OCI-LY7 (cell line): ENCODE measurements around the gene NSUN7. TPM values are rescaled to one million over a fixed set of nuclear protein-coding genes. Genes with fewer than 3 reads are reported as not detected.

Experiments
- BruUV-seq: library from RNA; stranded (reverse); fragments of 400-500 nt; replicated peaks from 2 replicates; lab custom pipeline; 2021; lab: Mats Ljungman, UMichigan
- CTCF ChIA-PET: fragments of 300-600 bp; sonication (Branson Sonifier 250); formaldehyde crosslinking; loops from one replicate; lab custom pipeline; 2022; ENCODE audit warnings: antibody characterized with exemption; ENCODE audit not compliant: unreplicated experiment; lab: Charles Lee
- POLR2A ChIA-PET: fragments of 300-600 bp; sonication (Branson Sonifier 250); formaldehyde crosslinking; loops from one replicate; lab custom pipeline; 2022; ENCODE audit warnings: antibody characterized with exemption; lab: Charles Lee
- DNase-seq: peaks from one replicate; pipeline ENCODE4 v3.0.0-alpha.2; 2015; ENCODE audit warnings: low spot score
- H2AFZ ChIP-seq: fragments of 200-600 bp; sonication (generic), shearing (Covaris generic); 2 replicates; pipeline ENCODE4 v1.6.1; 2014; ENCODE audit warnings: mild to moderate bottlenecking, antibody characterized with exemption, low read length, moderate library complexity
- H3K27ac ChIP-seq: fragments of 200-600 bp; sonication (generic); 2 replicates; pipeline ENCODE4 v1.5.1; 2014; ENCODE audit warnings: mixed run types, low read depth, mild to moderate bottlenecking, moderate library complexity, low read length, inconsistent platforms; ENCODE audit not compliant: poor library complexity, severe bottlenecking
- H3K36me3 ChIP-seq: fragments of 200-600 bp; sonication (generic); 2 replicates; pipeline ENCODE4 v1.6.1; 2014; ENCODE audit warnings: mild to moderate bottlenecking, antibody characterized with exemption, low read length, moderate library complexity, mixed read lengths; ENCODE audit not compliant: insufficient read depth
- H3K4me1 ChIP-seq: fragments of 200-600 bp; sonication (generic); 2 replicates; pipeline ENCODE4 v1.5.1; 2014; ENCODE audit warnings: mild to moderate bottlenecking, low read length; ENCODE audit not compliant: insufficient read depth, poor library complexity, severe bottlenecking
- H3K4me2 ChIP-seq: fragments of 200-600 bp; sonication (generic); 2 replicates; pipeline ENCODE4 v1.6.1; 2014; ENCODE audit warnings: mild to moderate bottlenecking, low read length
- H3K4me3 ChIP-seq: fragments of 200-600 bp; sonication (generic); 2 replicates; pipeline ENCODE4 v1.5.1; 2014; ENCODE audit warnings: mild to moderate bottlenecking, low read depth, low read length; ENCODE audit not compliant: poor library complexity, severe bottlenecking
- H3K79me2 ChIP-seq: fragments of 200-600 bp; sonication (generic); 2 replicates; pipeline ENCODE4 v1.6.1; 2016; ENCODE audit warnings: low read depth, mild to moderate bottlenecking, low read length, moderate library complexity, mixed read lengths; ENCODE audit not compliant: insufficient read depth
- H3K9me2 ChIP-seq: fragments of 200-600 bp; sonication (generic); 2 replicates; pipeline ENCODE4 v1.6.1; 2016; ENCODE audit warnings: mild to moderate bottlenecking, low read length, mixed read lengths; ENCODE audit not compliant: insufficient read depth
- H3K9me3 ChIP-seq: fragments of 200-600 bp; sonication (generic); 2 replicates; pipeline ENCODE4 v1.6.1; 2014; ENCODE audit warnings: mild to moderate bottlenecking, mixed run types, low read length, mixed read lengths
- H4K20me1 ChIP-seq: fragments of 200-600 bp; sonication (generic); 2 replicates; pipeline ENCODE4 v1.6.1; 2014; ENCODE audit warnings: mild to moderate bottlenecking, antibody characterized with exemption, low read length, moderate library complexity, mixed read lengths; ENCODE audit not compliant: insufficient read depth
- EZH2phosphoT487 ChIP-seq: fragments of 200-600 bp; sonication (generic); IDR thresholded peaks from 2 replicates; pipeline ENCODE4 v1.6.1; 2018; ENCODE audit warnings: low read depth, borderline replicate concordance, mild to moderate bottlenecking, mixed run types, antibody characterized with exemption, low read length, moderate library complexity, mixed read lengths
- intact Hi-C: fragments of 100-400 bp; cut with micrococcal nuclease; formaldehyde crosslinking; loops from one replicate; pipeline ENCODE4 v1.10.0; 2022; ENCODE audit not compliant: unreplicated experiment
- total RNA-seq, 2 experiments: library from RNA; depleted of rRNA in 1 of 2; stranded (reverse); fragments of >200 nt in 1 of 2; shearing (Covaris generic) in 1 of 2; gene quantifications; 2 replicates each; pipeline ENCODE4 v1.2.3, GENCODE V29; 2014 to 2022
- TF ChIP-seq, protein P1 (sequence below): fragments of 200-600 bp; sonication (generic); conservative IDR thresholded peaks from 2 replicates; pipeline ENCODE4 v1.5.1; 2014; ENCODE audit warnings: mild to moderate bottlenecking, antibody characterized with exemption, low read length, moderate library complexity, mixed read lengths

NSUN7 gene
- total RNA-seq, 2 experiments from 2014 or later = 0.13 TPM; not detected in 1

DNA sequence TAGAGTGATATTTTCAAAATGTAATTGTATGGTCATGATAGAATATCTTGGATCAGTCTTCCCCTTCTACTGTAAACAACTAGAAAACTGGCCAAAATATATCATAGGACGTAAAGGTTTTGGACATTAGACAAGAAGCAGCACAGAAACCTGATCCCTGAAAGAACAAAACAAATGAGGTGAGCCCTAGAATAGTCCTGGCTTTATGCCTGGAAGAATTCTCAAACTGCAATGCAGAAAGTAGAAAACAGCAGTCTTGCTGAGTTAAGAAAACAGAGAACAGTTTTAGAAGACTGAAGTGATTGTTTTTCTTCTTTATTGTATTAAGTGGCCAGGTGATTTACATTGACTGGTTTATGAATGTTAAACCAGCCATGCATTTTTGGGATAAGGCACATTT, 19.5 kb downstream of the NSUN7 start:
- H3K79me2 ChIP-seq = no peaks in the 10 kb centered on the region
- no peak for DNase-seq
- no peaks in the 10 kb centered on the region for H3K4me1 ChIP-seq
- no peaks in the 10 kb centered on the region; the same call in 1 of the 2 replicates for H3K9me2 ChIP-seq
- CTCF ChIA-PET = no interaction called here
- no TSS peak for BruUV-seq
- H3K4me3 ChIP-seq = no peak overlapping the region
- no peaks in the 10 kb centered on the region for H3K9me3 ChIP-seq
- no peaks in the 10 kb centered on the region for H3K36me3 ChIP-seq
- no peak overlapping the region for H2AFZ ChIP-seq
- intact Hi-C loops = no loop called here
- H3K4me2 ChIP-seq = no peak overlapping the region
- TF ChIP-seq, protein P1, sequence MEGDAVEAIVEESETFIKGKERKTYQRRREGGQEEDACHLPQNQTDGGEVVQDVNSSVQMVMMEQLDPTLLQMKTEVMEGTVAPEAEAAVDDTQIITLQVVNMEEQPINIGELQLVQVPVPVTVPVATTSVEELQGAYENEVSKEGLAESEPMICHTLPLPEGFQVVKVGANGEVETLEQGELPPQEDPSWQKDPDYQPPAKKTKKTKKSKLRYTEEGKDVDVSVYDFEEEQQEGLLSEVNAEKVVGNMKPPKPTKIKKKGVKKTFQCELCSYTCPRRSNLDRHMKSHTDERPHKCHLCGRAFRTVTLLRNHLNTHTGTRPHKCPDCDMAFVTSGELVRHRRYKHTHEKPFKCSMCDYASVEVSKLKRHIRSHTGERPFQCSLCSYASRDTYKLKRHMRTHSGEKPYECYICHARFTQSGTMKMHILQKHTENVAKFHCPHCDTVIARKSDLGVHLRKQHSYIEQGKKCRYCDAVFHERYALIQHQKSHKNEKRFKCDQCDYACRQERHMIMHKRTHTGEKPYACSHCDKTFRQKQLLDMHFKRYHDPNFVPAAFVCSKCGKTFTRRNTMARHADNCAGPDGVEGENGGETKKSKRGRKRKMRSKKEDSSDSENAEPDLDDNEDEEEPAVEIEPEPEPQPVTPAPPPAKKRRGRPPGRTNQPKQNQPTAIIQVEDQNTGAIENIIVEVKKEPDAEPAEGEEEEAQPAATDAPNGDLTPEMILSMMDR = no peak
- no peak for TF ChIP-seq EZH2phosphoT487
- H4K20me1 ChIP-seq = no peaks in the 10 kb centered on the region
- H3K27ac ChIP-seq = no peak overlapping the region
- POLR2A ChIA-PET = no interaction called here

DNA sequence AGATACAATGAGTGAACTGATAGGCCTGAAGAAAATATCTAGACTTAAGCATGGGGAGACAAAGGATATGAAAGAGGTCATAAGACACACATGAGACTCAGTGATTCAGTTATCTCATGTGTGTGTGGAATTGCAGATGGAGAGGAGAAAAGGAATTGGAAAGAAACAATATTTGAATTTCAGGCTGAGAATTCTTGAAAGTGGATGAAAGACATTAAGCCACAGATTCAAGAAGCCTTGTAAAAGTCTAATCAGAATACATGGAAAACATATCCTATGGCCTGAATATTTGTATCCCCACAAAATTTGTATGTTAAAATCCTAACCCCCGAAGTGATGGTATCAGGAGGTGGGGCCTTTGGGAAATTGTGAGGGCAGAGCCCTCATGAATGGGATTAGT, 28.3 kb downstream of the NSUN7 start:
- POLR2A ChIA-PET = no interaction called here
- H3K27ac ChIP-seq = no peak overlapping the region
- no peak overlapping the region for H3K4me3 ChIP-seq
- no peaks in the 10 kb centered on the region for H3K9me3 ChIP-seq
- intact Hi-C loops = no loop called here
- no peaks in the 10 kb centered on the region for H3K36me3 ChIP-seq
- no peak overlapping the region for H3K4me2 ChIP-seq
- no peaks in the 10 kb centered on the region for H3K9me2 ChIP-seq
- H3K4me1 ChIP-seq = no peaks in the 10 kb centered on the region
- TF ChIP-seq, protein P1 = no peak
- no peak for TF ChIP-seq EZH2phosphoT487
- CTCF ChIA-PET = no interaction called here
- no peak for DNase-seq
- H3K79me2 ChIP-seq = no peaks in the 10 kb centered on the region
- H2AFZ ChIP-seq = no peak overlapping the region
- no TSS peak for BruUV-seq
- H4K20me1 ChIP-seq = no peaks in the 10 kb centered on the region

DNA sequence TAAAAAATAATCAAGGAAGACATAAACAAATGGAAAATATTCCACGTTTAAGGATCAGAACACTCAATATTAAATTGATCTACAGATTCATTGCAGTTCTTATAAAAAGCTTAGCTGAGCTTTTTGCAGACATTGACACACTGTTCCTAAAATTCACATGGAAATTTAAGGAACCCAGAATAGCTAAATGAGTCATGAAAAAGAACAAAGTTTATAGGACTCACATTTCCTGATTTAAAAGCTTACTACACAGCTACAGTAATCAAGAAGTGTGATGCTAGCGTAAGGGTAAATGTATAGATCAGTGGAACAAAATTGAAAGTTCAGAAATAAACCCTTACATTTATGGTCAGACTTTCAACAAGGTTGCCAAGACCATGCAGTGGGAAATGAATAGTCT, 33.1 kb downstream of the NSUN7 start:
- intact Hi-C loops = no loop called here
- POLR2A ChIA-PET = interaction anchor here (1.1 to 1.3 kb wide), 2 partner anchors 8 to 49 kb away, joined by 5 to 6 read pairs; no protein-coding TSS in a partner anchor
- Histone ChIP-seq H3K9me2 (no peaks in the 10 kb centered on the region), H3K27ac (no peak overlapping the region), H3K4me2 (no peak overlapping the region), H3K9me3 (no peaks in the 10 kb centered on the region), H3K79me2 (no peaks in the 10 kb centered on the region), H3K36me3 (no peaks in the 10 kb centered on the region), H4K20me1 (no peaks in the 10 kb centered on the region), H3K4me3 (no peak overlapping the region), H2AFZ (no peak overlapping the region), H3K4me1 (no peaks in the 10 kb centered on the region)
- BruUV-seq = no TSS peak
- no peak for DNase-seq
- no peak for TF ChIP-seq EZH2phosphoT487
- TF ChIP-seq, protein P1 = no peak
- CTCF ChIA-PET = no interaction called here
